CD8-positive, alpha-beta memory T cell (primary cell): ENCODE results near the gene BCL11B. TPM values are rescaled to one million over a fixed set of nuclear protein-coding genes. Genes with fewer than 3 reads are reported as not detected.

ENCODE experiments used
- CTCF ChIA-PET: fragments of 350-600 bp; sonication (Branson Sonifier 250); formaldehyde crosslinking; loops from one replicate; lab custom pipeline; 2021; ENCODE audit warnings: antibody characterized with exemption; lab: Charles Lee
- POLR2A ChIA-PET: fragments of 350-600 bp; sonication (Branson Sonifier 250); formaldehyde crosslinking; loops from one replicate; lab custom pipeline; 2021; ENCODE audit warnings: antibody characterized with exemption; lab: Charles Lee
- DNase-seq, 5 donors: peaks; one replicate each; pipeline versions ENCODE4 v3.0.0 to v3.0.0-alpha.2; 2020 to 2022; ENCODE audit warnings: mixed read lengths in 1 of 5
- H3K27ac ChIP-seq: one replicate; pipeline ENCODE4 v1.7.0; 2013; ENCODE audit warnings: low read depth, mild to moderate bottlenecking, low read length, moderate library complexity
- H3K27me3 ChIP-seq: 2 replicates; pipeline ENCODE4 v1.7.0; 2013; ENCODE audit warnings: low read length, mild to moderate bottlenecking; ENCODE audit not compliant: insufficient read depth, poor library complexity, severe bottlenecking
- H3K36me3 ChIP-seq: 2 replicates; pipeline ENCODE4 v1.7.0; 2013; ENCODE audit warnings: mild to moderate bottlenecking, low read length, moderate library complexity; ENCODE audit not compliant: insufficient read depth
- H3K4me1 ChIP-seq: 2 replicates; pipeline ENCODE4 v1.7.0; 2013; ENCODE audit warnings: mild to moderate bottlenecking, low read length, moderate library complexity; ENCODE audit not compliant: insufficient read depth
- H3K4me3 ChIP-seq: 2 replicates; pipeline ENCODE4 v1.7.0; 2013; ENCODE audit warnings: mild to moderate bottlenecking, low read length
- H3K9me3 ChIP-seq: 2 replicates; pipeline ENCODE4 v1.7.0; 2013; ENCODE audit warnings: mild to moderate bottlenecking, low read length
- H3K27ac Mint-ChIP-seq, 8 donors: one replicate each; pipeline ENCODE4 v1.8.0; 2020 to 2021; ENCODE audit warnings: mixed read lengths in 8 of 8, mild to moderate bottlenecking in 6 of 8, inconsistent platforms in 3 of 8, moderate library complexity in 3 of 8
- H3K27me3 Mint-ChIP-seq, 2 donors: one replicate each; pipeline ENCODE4 v1.8.0; 2020 to 2021; ENCODE audit warnings: mixed read lengths in 2 of 2, mild to moderate bottlenecking in 1 of 2, moderate library complexity in 1 of 2
- H3K36me3 Mint-ChIP-seq, 3 donors: one replicate each; pipeline ENCODE4 v1.8.0; 2020 to 2021; ENCODE audit warnings: mixed read lengths in 3 of 3, inconsistent platforms in 1 of 3, mild to moderate bottlenecking in 1 of 3
- H3K4me1 Mint-ChIP-seq, 3 donors: one replicate each; pipeline ENCODE4 v1.8.0; 2020 to 2021; ENCODE audit warnings: mixed read lengths in 3 of 3, inconsistent platforms in 1 of 3, mild to moderate bottlenecking in 1 of 3
- H3K4me3 Mint-ChIP-seq, 7 donors: one replicate each; pipeline ENCODE4 v1.8.0; 2020 to 2021; ENCODE audit warnings: mixed read lengths in 7 of 7, mild to moderate bottlenecking in 6 of 7, moderate library complexity in 4 of 7, inconsistent platforms in 2 of 7
- H3K9me3 Mint-ChIP-seq, 5 donors: one replicate each; pipeline ENCODE4 v1.8.0; 2020 to 2022; ENCODE audit warnings: mixed read lengths in 5 of 5, mild to moderate bottlenecking in 3 of 5, moderate library complexity in 2 of 5, inconsistent platforms in 1 of 5
- polyA plus RNA-seq: library from polyadenylated mRNA; unstranded; fragments of 300-500 nt; fragmentation: Illumina TruSeq; gene quantifications from one replicate; pipeline ENCODE4 v1.2.3, GENCODE V29; 2021
- total RNA-seq, 2 experiments: library from RNA; stranded (reverse); gene quantifications; one replicate each; pipeline ENCODE4 v1.2.3, GENCODE V29; 2021

BCL11B gene
- total and polyA plus RNA-seq, 3 experiments from 2014 or later = 9.7 to 42.5 (median 42.0) TPM

- Histone ChIP-seq H3K4me1 (peaks cover 100% of the 10 kb centered on the region), H3K27ac (peak overlapping the region; percentile 17), H3K36me3 (peaks cover 80% of the 10 kb centered on the region), H3K4me3 (peak overlapping the region; percentile 27), H3K9me3 (no peaks in the 10 kb centered on the region), H3K27me3 (no peaks in the 10 kb centered on the region)
- Mint-ChIP-seq H3K36me3 (peaks cover 4 to 88% (median 29%) of the 10 kb centered on the region in 3 donors), H3K4me1 (peaks cover 94 to 99% (median 98%) of the 10 kb centered on the region in 3 donors), H3K27ac (peak overlapping the region; percentile 90 to 100 (median 100)), H3K27me3 (no peaks in the 10 kb centered on the region), H3K4me3 (peak overlapping the region; percentile 70 to 99 (median 85)), H3K9me3 (peaks cover 0 to 2% (median 0%) of the 10 kb centered on the region in 5 donors)
- CTCF ChIA-PET = interaction anchor here (0.8 to 25.1 kb wide), 4 partner anchors 9 to 21 kb away, joined by 3 to 532 read pairs (median 7); partner anchors contain the start of gene BCL11B
- DNase-seq = no peak
- POLR2A ChIA-PET = interaction anchor here (1.0 to 11.7 kb wide), 4 partner anchors 10 to 22 kb away, joined by 4 to 169 read pairs (median 14); no protein-coding TSS in a partner anchor
Observed at GRCh38 chr14:99251721-99252120, 20.3 kb downstream of the BCL11B start.

- peak in 2 of 5 donors; percentile 63 to 64 for DNase-seq
- Mint-ChIP-seq H3K27ac (peak overlapping the region; percentile 90 to 100 (median 100)), H3K9me3 (peaks cover 0 to 2% (median 0%) of the 10 kb centered on the region in 5 donors), H3K4me3 (peak overlapping the region; percentile 70 to 99 (median 83)), H3K27me3 (peaks cover 0 to 2% of the 10 kb centered on the region in 2 donors), H3K36me3 (peaks cover 4 to 81% (median 29%) of the 10 kb centered on the region in 3 donors), H3K4me1 (peaks cover 87 to 92% (median 91%) of the 10 kb centered on the region in 3 donors)
- Histone ChIP-seq H3K27me3 (no peaks in the 10 kb centered on the region), H3K27ac (peak overlapping the region; percentile 62), H3K9me3 (no peaks in the 10 kb centered on the region), H3K4me1 (peaks cover 93% of the 10 kb centered on the region), H3K4me3 (peak overlapping the region; percentile 27), H3K36me3 (peaks cover 70% of the 10 kb centered on the region)
- ChIA-PET POLR2A (interaction anchor here (0.9 to 11.7 kb wide), 4 partner anchors 10 to 17 kb away, joined by 4 to 169 read pairs (median 14); no protein-coding TSS in a partner anchor), CTCF (interaction anchor here (0.6 to 25.1 kb wide), 6 partner anchors 9 to 48 kb away, joined by 3 to 532 read pairs (median 8); partner anchors contain the start of gene BCL11B)
Observed at GRCh38 chr14:99250636-99251208, 21.3 kb downstream of the BCL11B start.

- Mint-ChIP-seq H3K27ac (peak overlapping the region; percentile 90 to 100 (median 100)), H3K4me1 (peaks cover 85 to 87% (median 86%) of the 10 kb centered on the region in 3 donors), H3K4me3 (peak overlapping the region; percentile 71 to 99 (median 92)), H3K27me3 (peaks cover 0 to 2% of the 10 kb centered on the region in 2 donors), H3K36me3 (peaks cover 4 to 77% (median 26%) of the 10 kb centered on the region in 3 donors), H3K9me3 (peaks cover 0 to 2% (median 0%) of the 10 kb centered on the region in 5 donors)
- peaks cover 89% of the 10 kb centered on the region for H3K4me1 ChIP-seq
- peak overlapping the region; percentile 38 for H3K4me3 ChIP-seq
- no peaks in the 10 kb centered on the region for H3K27me3 ChIP-seq
- POLR2A ChIA-PET = interaction anchor here (0.6 to 11.7 kb wide), 5 partner anchors 10 to 58 kb away, joined by 3 to 169 read pairs (median 4); no protein-coding TSS in a partner anchor
- H3K36me3 ChIP-seq = peaks cover 56% of the 10 kb centered on the region
- no peak overlapping the region for H3K27ac ChIP-seq
- H3K9me3 ChIP-seq = no peaks in the 10 kb centered on the region
- CTCF ChIA-PET = interaction anchor here (3.6 to 25.1 kb wide), 2 partner anchors 18 kb away, joined by 16 to 532 read pairs; partner anchors contain the start of gene BCL11B
- peak in 1 of 5 donors; percentile 64 for DNase-seq
Observed at GRCh38 chr14:99249389-99249788, 22.6 kb downstream of the BCL11B start.

GRCh38 chr14:99248761-99249171 lies 23.2 kb downstream of the BCL11B start:
- Histone ChIP-seq H3K9me3 (no peaks in the 10 kb centered on the region), H3K27me3 (no peaks in the 10 kb centered on the region), H3K27ac (peak overlapping the region; percentile 40), H3K4me3 (peak overlapping the region; percentile 38), H3K36me3 (peaks cover 50% of the 10 kb centered on the region), H3K4me1 (peaks cover 89% of the 10 kb centered on the region)
- ChIA-PET CTCF (interaction anchor here (0.6 to 25.1 kb wide), 3 partner anchors 8 to 19 kb away, joined by 3 to 532 read pairs (median 16); partner anchors contain the start of gene BCL11B), POLR2A (interaction anchor here (0.6 to 11.7 kb wide), 5 partner anchors 9 to 57 kb away, joined by 3 to 169 read pairs (median 4); no protein-coding TSS in a partner anchor)
- H3K27me3 Mint-ChIP-seq = peaks cover 0 to 2% of the 10 kb centered on the region in 2 donors
- H3K36me3 Mint-ChIP-seq = peaks cover 4 to 77% (median 25%) of the 10 kb centered on the region in 3 donors
- peaks cover 0 to 2% (median 0%) of the 10 kb centered on the region in 5 donors for H3K9me3 Mint-ChIP-seq
- peak overlapping the region; percentile 71 to 99 (median 92) for H3K4me3 Mint-ChIP-seq
- DNase-seq = peak in 1 of 5 donors; percentile 53
- H3K4me1 Mint-ChIP-seq = peaks cover 85 to 87% (median 86%) of the 10 kb centered on the region in 3 donors
- H3K27ac Mint-ChIP-seq = peak overlapping the region; percentile 90 to 100 (median 100)

GRCh38 chr14:99247772-99248171 lies 24.2 kb downstream of the BCL11B start:
- DNase-seq = no peak
- H3K4me3 Mint-ChIP-seq = peak overlapping the region; percentile 85 to 99 (median 92)
- H3K27ac Mint-ChIP-seq = peak overlapping the region; percentile 90 to 100 (median 100)
- CTCF ChIA-PET = interaction anchor here (1.4 to 25.1 kb wide), 4 partner anchors 15 to 20 kb away, joined by 6 to 532 read pairs (median 12); partner anchors contain the start of gene BCL11B
- Histone ChIP-seq H3K4me1 (peaks cover 89% of the 10 kb centered on the region), H3K9me3 (no peaks in the 10 kb centered on the region), H3K27ac (peak overlapping the region; percentile 57), H3K4me3 (peak overlapping the region; percentile 70), H3K36me3 (peaks cover 42% of the 10 kb centered on the region), H3K27me3 (no peaks in the 10 kb centered on the region)
- POLR2A ChIA-PET = interaction anchor here (0.9 to 11.7 kb wide), 7 partner anchors 10 to 20 kb away, joined by 3 to 169 read pairs (median 5); no protein-coding TSS in a partner anchor
- peaks cover 85 to 87% (median 86%) of the 10 kb centered on the region in 3 donors for H3K4me1 Mint-ChIP-seq
- peaks cover 0 to 2% (median 0%) of the 10 kb centered on the region in 5 donors for H3K9me3 Mint-ChIP-seq
- peaks cover 0 to 2% of the 10 kb centered on the region in 2 donors for H3K27me3 Mint-ChIP-seq
- H3K36me3 Mint-ChIP-seq = peaks cover 4 to 72% (median 20%) of the 10 kb centered on the region in 3 donors

- no peaks in the 10 kb centered on the region for H3K9me3 ChIP-seq
- DNase-seq = no peak
- CTCF ChIA-PET = interaction anchor here (0.8 to 25.1 kb wide), 7 partner anchors 10 to 1107 kb away, joined by 3 to 532 read pairs (median 5); partner anchors contain the start of gene BCL11B
- H3K4me3 ChIP-seq = peak overlapping the region; percentile 70
- H3K27me3 ChIP-seq = no peaks in the 10 kb centered on the region
- Mint-ChIP-seq H3K9me3 (peaks cover 0 to 2% (median 0%) of the 10 kb centered on the region in 5 donors), H3K36me3 (peaks cover 4 to 68% (median 20%) of the 10 kb centered on the region in 3 donors), H3K4me1 (peaks cover 85 to 87% (median 86%) of the 10 kb centered on the region in 3 donors), H3K4me3 (peak overlapping the region; percentile 85 to 99 (median 92)), H3K27me3 (peaks cover 0 to 2% of the 10 kb centered on the region in 2 donors), H3K27ac (peak overlapping the region; percentile 90 to 100 (median 100))
- POLR2A ChIA-PET = interaction anchor here (0.7 to 11.7 kb wide), 7 partner anchors 8 to 68 kb away, joined by 3 to 169 read pairs (median 5); no protein-coding TSS in a partner anchor
- H3K36me3 ChIP-seq = peaks cover 37% of the 10 kb centered on the region
- peak overlapping the region; percentile 57 for H3K27ac ChIP-seq
- peaks cover 89% of the 10 kb centered on the region for H3K4me1 ChIP-seq
Observed at GRCh38 chr14:99247101-99247729, 24.8 kb downstream of the BCL11B start.
